ENCODE measurements around the gene RFC1. TPM values are rescaled to one million over a fixed set of nuclear protein-coding genes. Genes with fewer than 3 reads are reported as not detected.

The RFC1 gene
- total and polyA plus RNA-seq, 9 of the 15 experiments (the other 6 are each of a cell fraction or from before 2014, with no cell fraction given), result 16.8 to 85.6 (median 45.2) TPM

DNA sequence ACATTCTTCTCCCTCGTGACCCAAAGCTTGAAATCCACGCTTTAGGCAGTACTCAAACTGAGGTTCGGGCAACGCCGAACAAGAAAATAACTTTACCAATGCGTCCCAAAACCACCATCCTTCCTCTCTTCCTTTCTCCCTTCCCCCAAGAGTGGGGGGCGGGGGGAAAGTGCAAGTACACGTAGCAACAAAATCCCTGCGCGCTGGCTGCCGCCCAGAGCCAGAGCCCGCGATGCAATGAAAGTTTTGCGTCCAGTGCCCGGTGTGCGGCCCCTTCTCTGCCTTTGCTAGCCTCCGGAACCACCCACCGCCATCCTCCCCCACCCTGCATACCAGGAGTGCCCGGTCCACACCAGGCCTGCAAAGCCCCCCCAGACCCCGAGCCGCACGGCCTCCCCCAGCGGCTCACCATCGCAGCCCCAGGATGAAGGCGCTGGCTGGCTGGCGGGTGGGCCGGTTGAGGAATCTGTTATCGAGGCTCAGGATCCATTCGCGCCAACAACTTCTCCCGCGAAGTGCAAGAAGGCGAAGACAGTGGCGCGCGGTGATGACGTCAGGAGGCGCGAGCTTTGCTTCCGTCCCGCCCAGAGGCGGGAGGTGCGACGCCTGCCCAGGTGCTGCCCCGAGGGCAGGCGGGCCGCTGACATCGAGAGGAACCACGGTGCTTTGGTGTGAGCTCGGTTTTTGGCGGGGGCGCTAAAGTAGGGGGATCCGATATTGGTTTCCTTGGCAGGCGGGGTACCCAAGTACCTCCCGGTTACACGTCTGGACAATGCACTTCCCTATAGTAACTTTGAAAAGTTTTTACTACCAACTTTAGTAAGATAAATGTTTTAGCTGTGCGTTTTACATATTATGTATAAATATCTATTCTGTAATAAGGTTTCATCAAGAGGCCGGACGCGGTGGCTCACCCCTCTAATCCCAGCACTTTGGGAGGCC, at the start of gene RFC1 (continued):
- TF ChIP-seq, protein P1, sequence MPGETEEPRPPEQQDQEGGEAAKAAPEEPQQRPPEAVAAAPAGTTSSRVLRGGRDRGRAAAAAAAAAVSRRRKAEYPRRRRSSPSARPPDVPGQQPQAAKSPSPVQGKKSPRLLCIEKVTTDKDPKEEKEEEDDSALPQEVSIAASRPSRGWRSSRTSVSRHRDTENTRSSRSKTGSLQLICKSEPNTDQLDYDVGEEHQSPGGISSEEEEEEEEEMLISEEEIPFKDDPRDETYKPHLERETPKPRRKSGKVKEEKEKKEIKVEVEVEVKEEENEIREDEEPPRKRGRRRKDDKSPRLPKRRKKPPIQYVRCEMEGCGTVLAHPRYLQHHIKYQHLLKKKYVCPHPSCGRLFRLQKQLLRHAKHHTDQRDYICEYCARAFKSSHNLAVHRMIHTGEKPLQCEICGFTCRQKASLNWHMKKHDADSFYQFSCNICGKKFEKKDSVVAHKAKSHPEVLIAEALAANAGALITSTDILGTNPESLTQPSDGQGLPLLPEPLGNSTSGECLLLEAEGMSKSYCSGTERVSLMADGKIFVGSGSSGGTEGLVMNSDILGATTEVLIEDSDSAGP (CRISPR knock-in tag; IDR thresholded peaks at IDR 0.05), result peak; percentile 29; the same call in 1 of the 2 replicates
- TF ChIP-seq HIVEP1 (CRISPR knock-in tag; IDR thresholded peaks at IDR 0.05) (0 out of 2 replicates have a peak, but pooled peaks have one; percentile 23), RNF2 (IDR thresholded peaks at IDR 0.05) (peak; percentile 99), POLR3A (IDR thresholded peaks at IDR 0.05; ENCODE audit: borderline replicate concordance, extremely low read depth, insufficient read depth, insufficient read length) (no peak), DDX20 (tag; IDR thresholded peaks at IDR 0.05; ENCODE audit: low read depth) (no peak), ELF4 (CRISPR knock-in tag; IDR thresholded peaks at IDR 0.05) (no peak), MCM3 (IDR thresholded peaks at IDR 0.05) (no peak), ZNF174 (CRISPR knock-in tag; IDR thresholded peaks at IDR 0.05) (no peak), GTF2A2 (tag; IDR thresholded peaks at IDR 0.05) (no peak), TAL1 (IDR thresholded peaks at IDR 0.05) (no peak)
- TF ChIP-seq, protein P2, sequence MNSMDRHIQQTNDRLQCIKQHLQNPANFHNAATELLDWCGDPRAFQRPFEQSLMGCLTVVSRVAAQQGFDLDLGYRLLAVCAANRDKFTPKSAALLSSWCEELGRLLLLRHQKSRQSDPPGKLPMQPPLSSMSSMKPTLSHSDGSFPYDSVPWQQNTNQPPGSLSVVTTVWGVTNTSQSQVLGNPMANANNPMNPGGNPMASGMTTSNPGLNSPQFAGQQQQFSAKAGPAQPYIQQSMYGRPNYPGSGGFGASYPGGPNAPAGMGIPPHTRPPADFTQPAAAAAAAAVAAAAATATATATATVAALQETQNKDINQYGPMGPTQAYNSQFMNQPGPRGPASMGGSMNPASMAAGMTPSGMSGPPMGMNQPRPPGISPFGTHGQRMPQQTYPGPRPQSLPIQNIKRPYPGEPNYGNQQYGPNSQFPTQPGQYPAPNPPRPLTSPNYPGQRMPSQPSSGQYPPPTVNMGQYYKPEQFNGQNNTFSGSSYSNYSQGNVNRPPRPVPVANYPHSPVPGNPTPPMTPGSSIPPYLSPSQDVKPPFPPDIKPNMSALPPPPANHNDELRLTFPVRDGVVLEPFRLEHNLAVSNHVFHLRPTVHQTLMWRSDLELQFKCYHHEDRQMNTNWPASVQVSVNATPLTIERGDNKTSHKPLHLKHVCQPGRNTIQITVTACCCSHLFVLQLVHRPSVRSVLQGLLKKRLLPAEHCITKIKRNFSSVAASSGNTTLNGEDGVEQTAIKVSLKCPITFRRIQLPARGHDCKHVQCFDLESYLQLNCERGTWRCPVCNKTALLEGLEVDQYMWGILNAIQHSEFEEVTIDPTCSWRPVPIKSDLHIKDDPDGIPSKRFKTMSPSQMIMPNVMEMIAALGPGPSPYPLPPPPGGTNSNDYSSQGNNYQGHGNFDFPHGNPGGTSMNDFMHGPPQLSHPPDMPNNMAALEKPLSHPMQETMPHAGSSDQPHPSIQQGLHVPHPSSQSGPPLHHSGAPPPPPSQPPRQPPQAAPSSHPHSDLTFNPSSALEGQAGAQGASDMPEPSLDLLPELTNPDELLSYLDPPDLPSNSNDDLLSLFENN (IDR thresholded peaks at IDR 0.05; ENCODE audit: low read depth in 2 of 2, low read length in 2 of 2), result peak in 1 of 2 experiments; percentile 30; a peak in 1 of 4 replicates
- TF ChIP-seq, protein P3, sequence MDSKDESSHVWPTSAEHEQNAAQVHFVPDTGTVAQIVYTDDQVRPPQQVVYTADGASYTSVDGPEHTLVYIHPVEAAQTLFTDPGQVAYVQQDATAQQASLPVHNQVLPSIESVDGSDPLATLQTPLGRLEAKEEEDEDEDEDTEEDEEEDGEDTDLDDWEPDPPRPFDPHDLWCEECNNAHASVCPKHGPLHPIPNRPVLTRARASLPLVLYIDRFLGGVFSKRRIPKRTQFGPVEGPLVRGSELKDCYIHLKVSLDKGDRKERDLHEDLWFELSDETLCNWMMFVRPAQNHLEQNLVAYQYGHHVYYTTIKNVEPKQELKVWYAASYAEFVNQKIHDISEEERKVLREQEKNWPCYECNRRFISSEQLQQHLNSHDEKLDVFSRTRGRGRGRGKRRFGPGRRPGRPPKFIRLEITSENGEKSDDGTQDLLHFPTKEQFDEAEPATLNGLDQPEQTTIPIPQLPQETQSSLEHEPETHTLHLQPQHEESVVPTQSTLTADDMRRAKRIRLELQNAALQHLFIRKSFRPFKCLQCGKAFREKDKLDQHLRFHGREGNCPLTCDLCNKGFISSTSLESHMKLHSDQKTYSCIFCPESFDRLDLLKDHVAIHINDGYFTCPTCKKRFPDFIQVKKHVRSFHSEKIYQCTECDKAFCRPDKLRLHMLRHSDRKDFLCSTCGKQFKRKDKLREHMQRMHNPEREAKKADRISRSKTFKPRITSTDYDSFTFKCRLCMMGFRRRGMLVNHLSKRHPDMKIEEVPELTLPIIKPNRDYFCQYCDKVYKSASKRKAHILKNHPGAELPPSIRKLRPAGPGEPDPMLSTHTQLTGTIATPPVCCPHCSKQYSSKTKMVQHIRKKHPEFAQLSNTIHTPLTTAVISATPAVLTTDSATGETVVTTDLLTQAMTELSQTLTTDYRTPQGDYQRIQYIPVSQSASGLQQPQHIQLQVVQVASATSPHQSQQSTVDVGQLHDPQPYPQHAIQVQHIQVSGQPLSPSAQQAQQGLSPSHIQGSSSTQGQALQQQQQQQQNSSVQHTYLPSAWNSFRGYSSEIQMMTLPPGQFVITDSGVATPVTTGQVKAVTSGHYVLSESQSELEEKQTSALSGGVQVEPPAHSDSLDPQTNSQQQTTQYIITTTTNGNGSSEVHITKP (IDR thresholded peaks at IDR 0.05; ENCODE audit: partially characterized antibody), result peak; percentile 47
- TF ChIP-seq, protein P4, sequence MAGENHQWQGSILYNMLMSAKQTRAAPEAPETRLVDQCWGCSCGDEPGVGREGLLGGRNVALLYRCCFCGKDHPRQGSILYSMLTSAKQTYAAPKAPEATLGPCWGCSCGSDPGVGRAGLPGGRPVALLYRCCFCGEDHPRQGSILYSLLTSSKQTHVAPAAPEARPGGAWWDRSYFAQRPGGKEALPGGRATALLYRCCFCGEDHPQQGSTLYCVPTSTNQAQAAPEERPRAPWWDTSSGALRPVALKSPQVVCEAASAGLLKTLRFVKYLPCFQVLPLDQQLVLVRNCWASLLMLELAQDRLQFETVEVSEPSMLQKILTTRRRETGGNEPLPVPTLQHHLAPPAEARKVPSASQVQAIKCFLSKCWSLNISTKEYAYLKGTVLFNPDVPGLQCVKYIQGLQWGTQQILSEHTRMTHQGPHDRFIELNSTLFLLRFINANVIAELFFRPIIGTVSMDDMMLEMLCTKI (IDR thresholded peaks at IDR 0.05; ENCODE audit: partially characterized antibody), result no peak
- TF ChIP-seq, protein P5, sequence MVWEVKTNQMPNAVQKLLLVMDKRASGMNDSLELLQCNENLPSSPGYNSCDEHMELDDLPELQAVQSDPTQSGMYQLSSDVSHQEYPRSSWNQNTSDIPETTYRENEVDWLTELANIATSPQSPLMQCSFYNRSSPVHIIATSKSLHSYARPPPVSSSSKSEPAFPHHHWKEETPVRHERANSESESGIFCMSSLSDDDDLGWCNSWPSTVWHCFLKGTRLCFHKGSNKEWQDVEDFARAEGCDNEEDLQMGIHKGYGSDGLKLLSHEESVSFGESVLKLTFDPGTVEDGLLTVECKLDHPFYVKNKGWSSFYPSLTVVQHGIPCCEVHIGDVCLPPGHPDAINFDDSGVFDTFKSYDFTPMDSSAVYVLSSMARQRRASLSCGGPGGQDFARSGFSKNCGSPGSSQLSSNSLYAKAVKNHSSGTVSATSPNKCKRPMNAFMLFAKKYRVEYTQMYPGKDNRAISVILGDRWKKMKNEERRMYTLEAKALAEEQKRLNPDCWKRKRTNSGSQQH (CRISPR knock-in tag; IDR thresholded peaks at IDR 0.05), result no peak
